H1 (cell line): Measurements from ENCODE around the gene HECTD3. TPM values are rescaled to one million over a fixed set of nuclear protein-coding genes. Genes with fewer than 3 reads are reported as not detected.

Experiments
- GABPA ChIP-seq: IDR thresholded peaks from 2 replicates; pipeline ENCODE4 v1.6.1; 2011; ENCODE audit warnings: mild to moderate bottlenecking, low read length, moderate library complexity, borderline replicate concordance; ENCODE audit not compliant: insufficient read depth
- SIN3A ChIP-seq, 2 experiments: IDR thresholded peaks in 1 of 2; conservative IDR thresholded peaks in 1 of 2; 2 replicates each; pipeline ENCODE4 v1.6.1; 2011 to 2012; ENCODE audit warnings: low read length in 2 of 2, improper control_type of control experiment in 1 of 2, low read depth in 1 of 2, mild to moderate bottlenecking in 1 of 2
- SP2 ChIP-seq: IDR thresholded peaks from 2 replicates; pipeline ENCODE4 v1.6.1; 2012; ENCODE audit warnings: mild to moderate bottlenecking, low read length, inconsistent platforms
- ZNF274 ChIP-seq: IDR thresholded peaks from 2 replicates; pipeline ENCODE4 v1.7.0; 2012; ENCODE audit warnings: low read length, borderline replicate concordance; ENCODE audit errors: extremely low read depth
- polyA plus RNA-seq, 7 experiments: library from polyadenylated mRNA; depleted of rRNA in 3 of 7; stranded (reverse) in 5 of 7; unstranded in 2 of 7; fragments of >200 nt in 5 of 7; fragments of 200-250 nt in 2 of 7; gene quantifications; 1 replicate in 5 of 7; 2 replicates in 1 of 7; 4 replicates in 1 of 7; pipeline versions ENCODE4 v1.2.1 to v1.2.3, GENCODE V29; 2011 to 2013; ENCODE audit warnings: missing spikeins in 2 of 7, mixed read lengths in 2 of 7
- total RNA-seq: library from RNA; stranded (reverse); fragmentation: NEBNext Ultra II Directional; extraction: Animal tissue kit (Norgen Biotek cat#: 25700); gene quantifications from 2 replicates; pipeline ENCODE4 v1.2.1, GENCODE V29; 2021

Gene HECTD3
- total and polyA plus RNA-seq, 2 of the 8 experiments (the other 6 are each of a cell fraction or from before 2014, with no cell fraction given) = 32.9 to 52.7 TPM

DNA sequence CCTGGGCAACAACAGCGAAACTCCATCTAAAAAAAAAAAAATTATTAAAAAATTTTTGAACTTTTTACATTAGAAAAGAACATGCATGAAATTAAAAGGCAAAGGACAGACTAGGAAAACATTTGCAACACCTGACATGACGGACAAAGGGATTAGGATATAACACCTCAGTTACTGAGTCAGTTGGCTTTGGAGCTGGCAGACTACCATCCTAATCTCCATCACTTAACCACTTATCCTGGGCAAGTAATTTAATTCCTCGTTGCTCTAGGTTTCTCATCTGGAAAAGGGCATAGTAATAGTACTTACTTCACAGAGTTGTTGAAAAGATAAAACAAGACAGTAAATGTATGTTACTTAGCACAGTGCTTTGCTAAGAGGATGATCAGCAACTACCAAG, 11.9 kb downstream of the HECTD3 start (continued):
- TF ChIP-seq GABPA = no peak
- no peak for TF ChIP-seq SIN3A (conservative IDR thresholded peaks at IDR 0.05 in 1 of 2, IDR thresholded peaks at IDR 0.05 in 1 of 2; ENCODE audit: low read depth in 1 of 2, low read length in 2 of 2)
- no peak for TF ChIP-seq ZNF274
- TF ChIP-seq SP2 = no peak
